GM21423 (cell line): ENCODE data around the gene PROKR1.
"Not testable (repeated sequence)": the region's sequence is repeated elsewhere in the genome, so short reads cannot be mapped to it uniquely, and the experiment has no call there.

ENCODE experiments used
- ATAC-seq: cut with Tn5 transposase; IDR thresholded peaks from one replicate; pipeline ENCODE4 v1.9.1; 2021; ENCODE audit warnings: mild to moderate bottlenecking, moderate library complexity; ENCODE audit not compliant: unreplicated experiment

The PROKR1 gene

DNA sequence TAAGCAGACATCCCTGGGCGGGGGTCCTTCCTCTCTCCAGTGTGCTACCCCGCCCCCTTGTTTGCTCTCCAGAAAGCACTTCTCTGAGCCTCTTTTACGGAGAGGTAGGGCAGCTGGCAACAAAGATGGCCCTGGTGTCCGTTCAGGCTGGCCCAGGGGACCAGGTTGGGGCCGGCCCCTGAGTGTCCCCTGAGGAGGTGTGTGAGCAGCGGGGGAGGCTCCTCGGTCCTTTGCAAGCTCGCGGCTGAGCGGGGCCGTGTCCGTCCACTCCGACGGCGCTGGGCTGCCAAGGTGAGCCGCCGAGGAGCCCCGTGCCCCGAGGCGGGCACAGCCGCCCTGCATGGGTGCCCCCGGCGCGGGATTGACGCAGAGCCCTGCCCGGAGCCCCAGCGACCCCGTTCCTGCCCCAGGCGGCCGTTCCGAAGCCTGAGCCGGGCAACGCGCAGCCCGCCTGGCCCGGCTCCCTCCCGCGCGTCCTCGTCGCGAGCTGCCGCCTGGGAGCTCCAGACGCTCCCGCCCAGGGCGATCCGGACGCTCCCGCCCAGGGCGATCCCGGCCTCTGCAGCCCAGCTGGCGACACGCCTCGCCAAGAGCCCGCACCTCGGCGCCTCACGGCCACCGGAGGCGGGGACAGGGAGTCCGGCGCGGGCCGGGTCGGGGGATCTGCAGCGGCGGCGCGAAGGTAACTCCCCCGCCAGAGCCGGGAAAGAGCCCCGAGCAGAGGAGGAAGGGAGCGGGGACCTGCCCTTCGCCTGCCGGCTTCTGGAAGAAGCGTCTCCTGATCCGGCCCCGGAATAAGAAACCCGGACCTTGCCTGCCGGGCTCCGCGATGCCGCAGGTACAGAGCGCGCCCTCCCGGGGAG, at the start of gene PROKR1:
TSS of gene PROKR1 (plus strand) at position 569 of the 863 bp plus-strand sequence. CDS start 2,243 bp downstream, outside the sequence.
- ATAC-seq, result no peak

DNA sequence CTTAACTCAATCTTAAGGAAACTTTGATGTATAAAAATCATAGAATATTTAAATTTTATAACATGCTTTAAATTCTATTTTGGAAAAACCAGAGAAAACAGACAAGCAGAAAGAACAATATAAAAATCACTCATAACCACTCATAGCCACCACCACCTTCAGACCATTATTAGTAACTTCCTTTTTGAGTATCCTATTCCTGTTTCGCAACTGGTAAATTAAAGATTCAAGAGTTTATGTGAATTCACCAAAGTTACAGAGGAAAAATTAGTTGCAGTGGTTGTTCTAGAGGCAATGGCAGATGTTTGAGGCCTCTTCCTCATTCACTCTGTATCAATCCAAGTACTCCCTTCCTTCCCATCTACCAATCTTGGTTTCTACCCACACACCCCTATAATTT, 49.3 kb upstream of the PROKR1 start:
- no peak for ATAC-seq

DNA sequence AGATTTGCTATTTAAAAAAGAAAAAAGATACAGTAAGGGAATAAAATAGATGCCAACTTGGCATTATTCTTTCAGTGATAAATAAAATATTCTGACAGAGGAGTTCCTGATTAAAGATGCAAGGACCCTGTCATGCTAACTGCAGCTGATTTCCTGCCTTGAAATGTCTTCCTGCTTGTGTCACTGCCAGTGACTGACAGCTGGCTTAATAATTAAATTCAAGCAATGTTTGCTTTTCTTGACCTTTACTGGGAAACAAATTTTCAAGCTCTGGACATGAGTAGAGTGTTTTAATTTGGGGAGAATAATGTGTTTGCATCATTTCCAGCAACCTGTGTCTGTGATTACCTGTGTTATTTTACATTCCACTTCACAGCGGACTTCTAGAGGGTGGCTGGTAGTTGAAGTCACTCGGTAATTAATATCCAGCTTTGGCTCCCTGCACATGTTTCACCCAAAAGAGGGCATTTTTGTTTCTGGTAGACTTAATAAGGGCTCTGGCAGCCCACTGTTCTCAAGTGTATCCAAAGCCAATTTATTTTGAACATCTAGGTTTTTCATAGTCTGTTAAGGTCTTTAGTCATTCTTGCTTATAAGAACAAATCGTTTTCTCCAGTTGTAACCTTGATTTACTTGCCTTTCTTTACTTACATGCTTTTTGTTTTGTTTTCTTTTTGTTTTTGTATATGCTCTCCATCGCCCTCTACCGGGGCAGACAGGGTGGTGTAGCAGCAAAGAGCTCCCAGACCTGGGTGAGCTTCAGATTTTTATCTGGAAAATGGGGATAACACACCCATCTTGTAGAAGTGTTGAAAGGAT, 48.5 kb upstream of the PROKR1 start:
- ATAC-seq, result peak; percentile 56

- not testable (repeated sequence) for ATAC-seq
Observed at GRCh38 chr2:68595493-68595785, 47.9 kb upstream of the PROKR1 start.

DNA sequence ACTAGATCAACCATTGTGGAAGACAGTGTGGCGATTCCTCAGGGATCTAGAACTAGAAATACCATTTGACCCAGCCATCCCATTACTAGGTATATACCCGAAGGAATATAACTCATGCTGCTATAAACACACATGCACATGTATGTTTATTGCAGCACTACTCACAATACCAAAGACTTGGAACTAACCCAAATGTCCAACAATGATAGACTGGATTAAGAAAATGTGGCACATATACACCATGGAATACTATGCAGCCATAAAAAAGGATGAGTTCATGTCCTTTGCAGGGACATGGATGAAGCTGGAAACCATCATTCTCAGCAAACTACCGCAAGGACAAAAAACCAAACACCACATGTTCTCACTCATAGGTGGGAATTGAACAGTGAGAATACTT, 42.9 kb upstream of the PROKR1 start:
- ATAC-seq, result not testable (repeated sequence)

DNA sequence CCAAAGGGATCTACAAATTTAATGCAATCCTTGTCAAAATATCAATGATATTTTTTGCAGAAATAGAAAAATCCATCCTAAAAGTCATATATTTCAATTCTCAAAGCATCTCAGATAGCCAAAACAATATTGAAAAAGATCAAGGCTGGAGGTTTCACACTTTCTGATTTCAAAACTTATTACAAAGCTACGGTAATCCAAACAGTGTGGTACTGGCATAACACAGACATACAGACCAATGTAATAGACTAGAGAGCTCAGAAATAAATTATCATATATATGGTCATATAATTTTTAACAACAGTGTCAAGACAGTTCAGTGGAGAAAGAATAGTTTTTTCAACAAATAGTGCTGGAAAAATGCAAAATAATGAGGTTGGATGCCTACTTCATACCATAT, 40.3 kb upstream of the PROKR1 start:
- no peak for ATAC-seq

- no peak for ATAC-seq
Observed at GRCh38 chr2:68604077-68604476, 39.3 kb upstream of the PROKR1 start.

DNA sequence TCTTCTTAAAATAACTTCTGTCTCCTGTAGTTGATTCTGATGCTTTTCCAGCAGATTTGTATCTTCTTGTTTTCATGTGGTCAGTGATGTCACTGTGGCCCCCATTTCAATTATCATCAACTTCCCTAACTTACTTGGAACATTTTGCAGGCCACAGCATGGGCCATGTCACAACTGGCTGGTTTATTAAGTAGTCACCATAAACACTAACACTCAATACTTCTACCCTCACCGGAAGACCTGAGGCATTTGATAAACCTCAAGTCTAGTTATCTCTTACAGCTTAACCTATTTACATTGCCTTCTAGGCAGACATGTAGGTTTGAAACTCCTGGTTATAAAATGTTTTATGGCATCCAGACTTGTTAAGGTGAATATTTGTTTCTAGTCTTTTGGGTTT, 37.4 kb upstream of the PROKR1 start:
- no peak for ATAC-seq

GRCh38 chr2:68606759-68607158, 36.6 kb upstream of the PROKR1 start:
- no peak for ATAC-seq

DNA sequence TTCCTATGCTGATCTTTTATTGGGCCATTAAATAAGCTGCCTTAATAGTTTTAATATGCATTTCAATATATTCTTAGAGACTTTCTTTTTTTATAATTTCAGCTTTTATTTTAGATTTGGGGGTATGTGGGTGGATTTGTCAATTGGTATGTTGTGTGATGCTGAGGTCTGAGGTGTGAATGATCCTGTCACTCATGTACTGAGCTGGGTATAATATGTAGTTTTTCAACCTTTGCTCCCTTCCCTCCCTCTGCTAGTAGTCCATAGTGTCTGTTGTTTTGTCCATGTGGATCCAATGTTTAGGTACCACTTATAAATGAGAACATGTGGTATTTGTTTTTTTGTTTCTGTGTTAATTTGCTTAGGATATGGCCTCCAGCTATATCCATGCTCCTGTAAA, 35.5 kb upstream of the PROKR1 start:
- ATAC-seq, result no peak

DNA sequence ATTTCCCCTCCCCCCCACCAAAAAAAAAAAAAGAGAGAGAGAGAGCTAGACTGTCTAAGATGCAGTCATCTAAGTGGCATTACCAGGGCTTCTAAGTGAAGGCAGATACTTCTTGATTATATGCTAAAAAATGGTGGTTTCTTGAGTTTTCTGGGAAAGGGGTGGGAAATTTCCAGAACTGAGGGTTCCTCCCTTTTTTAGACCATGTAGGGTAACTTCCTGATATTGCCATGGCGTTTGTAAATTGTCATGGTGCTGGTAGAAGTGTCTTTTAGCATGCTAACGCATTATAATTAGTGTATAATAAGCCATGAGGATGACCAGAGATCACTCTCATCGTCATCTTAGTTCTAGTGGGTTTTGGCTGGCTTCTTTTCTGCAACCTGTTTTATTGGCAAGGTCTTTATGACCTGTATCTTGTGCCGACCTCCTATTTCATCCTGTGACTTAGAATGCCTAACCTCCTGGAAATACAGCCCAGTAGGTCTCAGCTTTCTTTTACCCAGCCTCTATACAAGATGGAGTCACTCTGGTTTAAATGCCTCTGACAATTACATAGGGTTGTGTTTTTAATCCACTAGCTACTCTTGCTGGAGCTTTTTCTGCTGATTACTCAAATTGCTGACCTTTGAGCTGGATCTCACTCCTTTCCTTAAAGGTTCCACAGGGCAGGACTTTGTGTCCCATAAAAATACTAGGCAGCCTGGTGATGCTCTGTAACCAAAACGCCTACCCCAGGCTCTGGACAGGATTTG, 30.4 kb upstream of the PROKR1 start:
- ATAC-seq, result no peak

DNA sequence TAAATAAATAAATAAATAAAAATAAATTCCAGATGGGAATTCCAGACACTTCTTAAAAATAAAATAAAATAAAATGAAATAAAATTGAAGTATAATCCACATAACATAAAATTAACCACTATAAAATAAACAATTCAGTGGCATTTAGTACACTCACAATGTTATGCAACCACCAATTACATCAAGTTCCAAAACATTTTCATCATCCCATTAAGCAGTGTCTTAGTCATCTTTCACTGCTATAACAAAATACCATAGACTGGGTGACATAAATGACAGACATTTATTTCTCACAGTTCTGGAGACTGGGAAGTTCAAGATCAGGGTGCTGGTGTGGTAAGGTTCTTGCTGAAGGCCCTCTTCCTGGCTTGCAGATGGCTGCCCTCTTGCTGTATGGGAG, 22.6 kb upstream of the PROKR1 start:
- no peak for ATAC-seq

- ATAC-seq, result no peak
Observed at GRCh38 chr2:68623820-68624219, 19.6 kb upstream of the PROKR1 start.

DNA sequence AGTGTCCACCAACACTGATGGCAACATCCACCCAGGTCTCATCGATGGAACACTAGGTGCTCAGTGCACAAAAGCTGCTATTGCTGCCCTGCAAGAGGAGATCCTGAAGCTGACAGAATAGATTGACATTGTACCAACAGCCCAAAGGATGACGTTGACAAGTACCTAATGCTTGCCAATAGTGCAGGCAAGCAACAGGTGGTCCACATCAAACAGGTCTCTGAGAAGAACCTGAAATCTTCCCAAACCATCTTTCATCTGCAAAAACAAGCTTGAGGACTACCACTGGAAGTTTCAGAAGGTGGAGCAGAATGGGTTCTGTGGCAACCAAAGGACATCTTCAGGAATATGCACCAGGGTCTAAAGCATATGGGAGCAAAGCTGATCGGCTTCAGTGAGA, 15.8 kb upstream of the PROKR1 start:
- ATAC-seq, result no peak

DNA sequence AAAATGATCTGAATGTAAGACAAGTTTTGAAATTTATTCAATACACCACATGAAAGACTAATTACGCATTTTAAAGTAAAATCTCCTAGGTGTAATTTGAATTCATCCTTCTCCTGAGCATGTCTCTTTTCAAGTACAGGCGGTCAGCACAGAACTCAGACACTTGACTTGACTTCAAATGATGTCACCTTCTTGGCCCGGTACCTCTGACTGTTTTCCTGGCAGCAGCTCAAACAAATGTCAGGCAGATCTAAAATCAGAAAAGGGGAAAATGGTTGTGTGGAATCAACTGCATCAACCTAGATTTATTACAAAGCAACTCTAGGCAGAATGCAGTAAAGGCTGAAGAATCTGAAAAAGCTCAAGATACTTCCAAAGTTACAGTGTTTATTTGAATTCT, 11.4 kb upstream of the PROKR1 start:
- ATAC-seq, result no peak

DNA sequence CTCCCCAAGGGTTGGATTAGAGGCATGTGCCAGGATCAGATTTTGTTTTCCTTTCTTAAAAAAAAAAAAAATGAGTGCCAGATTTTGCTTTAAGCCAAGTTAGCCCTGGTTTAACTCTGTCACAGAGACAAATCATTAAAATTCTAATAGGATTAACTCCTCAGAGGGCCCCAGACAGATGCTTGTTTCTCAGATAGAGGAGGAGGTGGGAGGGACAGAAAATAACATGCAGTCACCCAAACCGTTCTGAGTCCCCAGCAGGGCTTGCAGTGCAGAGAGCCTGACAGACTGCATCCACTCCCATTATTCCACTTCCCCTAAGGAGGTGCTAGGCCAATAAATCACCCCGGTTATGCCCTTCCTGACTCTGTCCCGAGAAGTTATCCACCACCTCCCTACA, 6.3 kb upstream of the PROKR1 start:
- no peak for ATAC-seq

DNA sequence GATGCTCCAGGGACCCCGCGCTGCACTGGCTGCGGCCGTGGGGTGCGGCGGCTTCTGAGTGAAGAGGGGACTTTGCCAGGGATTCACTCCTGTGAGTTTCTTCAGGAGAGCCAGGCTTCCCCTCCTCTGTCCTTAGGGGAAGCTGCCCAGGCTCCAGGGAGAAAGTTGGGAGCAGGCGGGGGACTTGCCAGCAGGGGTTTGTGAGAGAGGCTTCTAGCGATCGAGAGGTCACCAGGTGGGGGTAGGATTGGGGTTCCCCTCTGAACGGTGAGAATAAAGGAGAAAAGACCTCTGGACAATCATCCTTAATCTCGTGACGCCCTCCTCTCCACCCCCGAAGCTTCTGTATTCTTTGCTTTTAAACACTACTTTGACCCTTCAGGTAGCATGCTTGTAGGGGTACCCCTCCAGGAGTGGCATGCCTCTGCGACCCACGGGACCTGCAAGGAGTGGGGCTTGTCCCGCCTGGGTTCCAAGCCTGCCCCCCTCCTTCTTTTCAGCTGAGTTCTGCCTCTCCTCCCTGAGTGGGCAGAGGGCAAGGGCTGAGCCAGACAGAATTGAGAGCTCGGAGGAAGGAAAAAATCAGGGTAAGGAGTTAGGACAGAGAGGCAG, 601 bp downstream of the PROKR1 start:
- no peak for ATAC-seq

DNA sequence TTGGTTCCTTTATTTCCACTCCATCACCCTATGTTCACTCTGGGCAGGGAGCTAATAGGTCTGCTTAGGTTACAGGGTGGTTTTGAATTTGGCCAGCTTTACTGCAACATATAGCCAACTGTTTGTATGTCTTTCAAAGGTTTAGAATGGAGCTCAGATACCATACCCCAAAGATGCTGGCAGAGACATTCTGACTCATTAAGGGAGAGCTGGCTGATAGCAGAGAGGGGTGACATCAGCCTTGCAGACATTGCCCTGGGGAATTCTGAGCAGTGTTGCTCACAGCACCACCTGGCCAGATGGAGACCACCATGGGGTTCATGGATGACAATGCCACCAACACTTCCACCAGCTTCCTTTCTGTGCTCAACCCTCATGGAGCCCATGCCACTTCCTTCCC, 2.1 kb downstream of the PROKR1 start:
- ATAC-seq, result no peak

DNA sequence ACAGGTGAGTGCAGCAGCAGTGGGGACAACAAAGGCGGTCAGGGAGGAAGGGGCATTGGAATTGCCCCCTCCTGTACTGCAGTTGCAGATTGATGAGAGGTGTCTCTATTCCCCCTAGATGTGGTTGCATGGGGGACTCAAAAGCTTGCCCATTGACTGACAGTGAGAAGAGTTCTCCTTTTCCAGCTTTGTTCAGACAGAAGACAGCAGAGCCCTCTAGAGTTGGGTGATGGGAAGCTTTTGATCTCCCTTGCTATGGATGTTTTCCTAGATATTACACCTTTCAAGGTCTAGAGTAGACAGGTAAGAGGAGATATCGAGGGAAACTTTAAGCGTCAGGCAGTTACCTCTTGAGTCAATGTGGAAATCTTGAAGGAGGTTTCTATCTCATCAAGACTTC, 2.9 kb downstream of the PROKR1 start:
- no peak for ATAC-seq

DNA sequence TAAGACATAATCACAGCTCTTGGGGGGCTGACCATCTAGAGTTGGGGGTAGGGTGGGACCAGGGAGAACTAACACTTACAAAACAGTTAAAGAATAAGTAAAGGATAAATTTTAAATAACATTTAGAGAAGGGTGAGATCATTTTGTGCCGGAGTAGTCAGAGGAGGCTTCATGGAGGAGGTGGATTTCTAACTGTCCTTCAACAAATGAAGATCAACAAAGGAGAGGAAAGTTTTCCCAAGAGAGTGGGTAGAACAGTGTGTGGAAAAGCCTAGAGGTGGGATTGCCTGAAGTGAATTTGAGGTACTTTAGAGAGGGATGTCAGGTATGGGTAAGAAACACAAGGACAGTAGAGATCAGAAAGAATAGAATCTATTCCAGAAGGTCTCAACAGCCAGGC, 7.3 kb downstream of the PROKR1 start:
- no peak for ATAC-seq

DNA sequence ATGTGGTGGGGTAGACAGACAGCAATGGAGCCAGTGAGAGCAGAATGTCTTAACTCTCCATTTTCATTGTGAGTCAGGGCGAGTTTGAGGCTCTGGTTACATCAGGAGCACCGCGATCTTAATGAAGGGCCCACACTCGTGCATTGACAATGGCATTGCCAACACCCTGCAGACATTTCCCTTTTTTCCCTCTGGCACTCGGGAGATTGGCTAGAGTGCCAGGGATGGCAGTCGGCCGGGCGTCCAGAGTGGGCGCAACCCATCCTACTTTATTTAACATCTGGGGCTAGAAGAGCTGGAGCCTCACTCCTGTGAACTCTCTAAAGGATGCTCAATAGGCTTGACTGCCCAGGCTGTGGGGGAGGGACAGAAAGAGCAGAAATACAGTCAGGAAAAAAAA, 9.7 kb downstream of the PROKR1 start:
- no peak for ATAC-seq
